Sigmoid colon (tissue), 4 donors: ENCODE measurements around the gene PDCD1LG2.
"Not testable (repeated sequence)": the region's sequence is repeated elsewhere in the genome, so short reads cannot be mapped to it uniquely, and the experiment has no call there.

ENCODE experiments used
- EP300 ChIP-seq, 4 donors: sonication (generic); formaldehyde crosslinking; IDR thresholded peaks; one replicate each; pipeline ENCODE4 v1.6.1; 2017; ENCODE audit warnings: antibody characterized with exemption in 4 of 4
- POLR2A ChIP-seq, 2 donors: fragments of 450-650 bp; IDR thresholded peaks; one replicate each; pipeline ENCODE4 v1.6.1; 2016; ENCODE audit warnings: antibody characterized with exemption in 2 of 2, mild to moderate bottlenecking in 2 of 2, moderate library complexity in 2 of 2
- POLR2AphosphoS5 ChIP-seq, 4 donors: sonication (generic); formaldehyde crosslinking; IDR thresholded peaks; one replicate each; pipeline ENCODE4 v1.6.1; 2017; ENCODE audit warnings: antibody characterized with exemption in 4 of 4
- TF ChIP-seq, protein P1 (sequence below), 4 experiments: fragments of 450-650 bp in 3 of 4; fragments of 200-600 bp in 1 of 4; IDR thresholded peaks; one replicate each; pipeline ENCODE4 v1.5.1; 2016 to 2019; ENCODE audit warnings: antibody characterized with exemption in 4 of 4, mild to moderate bottlenecking in 3 of 4, moderate library complexity in 2 of 4

DNA sequence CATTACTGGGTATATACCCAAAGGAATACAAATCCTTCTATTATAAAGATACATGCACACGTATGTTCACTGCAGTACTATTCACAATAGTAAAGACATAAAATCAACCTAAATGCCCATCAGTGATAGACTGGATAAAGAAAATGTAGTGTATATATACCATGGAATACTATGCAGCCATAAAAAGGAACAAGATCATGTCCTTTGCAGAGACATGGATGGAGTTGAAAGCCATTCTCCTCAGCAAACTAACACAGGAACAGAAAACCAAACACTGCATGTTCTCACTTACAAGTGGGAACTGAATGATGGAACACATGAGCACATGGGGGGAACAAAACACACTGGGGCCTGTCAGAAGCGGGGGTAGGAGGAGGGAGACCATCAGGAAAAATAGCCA lies 71.4 kb downstream of the PDCD1LG2 start:
- TF ChIP-seq, protein P1, sequence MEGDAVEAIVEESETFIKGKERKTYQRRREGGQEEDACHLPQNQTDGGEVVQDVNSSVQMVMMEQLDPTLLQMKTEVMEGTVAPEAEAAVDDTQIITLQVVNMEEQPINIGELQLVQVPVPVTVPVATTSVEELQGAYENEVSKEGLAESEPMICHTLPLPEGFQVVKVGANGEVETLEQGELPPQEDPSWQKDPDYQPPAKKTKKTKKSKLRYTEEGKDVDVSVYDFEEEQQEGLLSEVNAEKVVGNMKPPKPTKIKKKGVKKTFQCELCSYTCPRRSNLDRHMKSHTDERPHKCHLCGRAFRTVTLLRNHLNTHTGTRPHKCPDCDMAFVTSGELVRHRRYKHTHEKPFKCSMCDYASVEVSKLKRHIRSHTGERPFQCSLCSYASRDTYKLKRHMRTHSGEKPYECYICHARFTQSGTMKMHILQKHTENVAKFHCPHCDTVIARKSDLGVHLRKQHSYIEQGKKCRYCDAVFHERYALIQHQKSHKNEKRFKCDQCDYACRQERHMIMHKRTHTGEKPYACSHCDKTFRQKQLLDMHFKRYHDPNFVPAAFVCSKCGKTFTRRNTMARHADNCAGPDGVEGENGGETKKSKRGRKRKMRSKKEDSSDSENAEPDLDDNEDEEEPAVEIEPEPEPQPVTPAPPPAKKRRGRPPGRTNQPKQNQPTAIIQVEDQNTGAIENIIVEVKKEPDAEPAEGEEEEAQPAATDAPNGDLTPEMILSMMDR (IDR thresholded peaks at IDR 0.05): not testable (repeated sequence)
- not testable (repeated sequence) for TF ChIP-seq EP300, POLR2A, POLR2AphosphoS5 (IDR thresholded peaks at IDR 0.05)
